ENCODE results near the gene HDAC4.

- TF ChIP-seq CTCF (IDR thresholded peaks at IDR 0.05) (no peak), SIN3A (IDR thresholded peaks at IDR 0.05; ENCODE audit: borderline replicate concordance, insufficient read depth, low read depth, low read length) (no peak)
- TF ChIP-seq, protein P1, sequence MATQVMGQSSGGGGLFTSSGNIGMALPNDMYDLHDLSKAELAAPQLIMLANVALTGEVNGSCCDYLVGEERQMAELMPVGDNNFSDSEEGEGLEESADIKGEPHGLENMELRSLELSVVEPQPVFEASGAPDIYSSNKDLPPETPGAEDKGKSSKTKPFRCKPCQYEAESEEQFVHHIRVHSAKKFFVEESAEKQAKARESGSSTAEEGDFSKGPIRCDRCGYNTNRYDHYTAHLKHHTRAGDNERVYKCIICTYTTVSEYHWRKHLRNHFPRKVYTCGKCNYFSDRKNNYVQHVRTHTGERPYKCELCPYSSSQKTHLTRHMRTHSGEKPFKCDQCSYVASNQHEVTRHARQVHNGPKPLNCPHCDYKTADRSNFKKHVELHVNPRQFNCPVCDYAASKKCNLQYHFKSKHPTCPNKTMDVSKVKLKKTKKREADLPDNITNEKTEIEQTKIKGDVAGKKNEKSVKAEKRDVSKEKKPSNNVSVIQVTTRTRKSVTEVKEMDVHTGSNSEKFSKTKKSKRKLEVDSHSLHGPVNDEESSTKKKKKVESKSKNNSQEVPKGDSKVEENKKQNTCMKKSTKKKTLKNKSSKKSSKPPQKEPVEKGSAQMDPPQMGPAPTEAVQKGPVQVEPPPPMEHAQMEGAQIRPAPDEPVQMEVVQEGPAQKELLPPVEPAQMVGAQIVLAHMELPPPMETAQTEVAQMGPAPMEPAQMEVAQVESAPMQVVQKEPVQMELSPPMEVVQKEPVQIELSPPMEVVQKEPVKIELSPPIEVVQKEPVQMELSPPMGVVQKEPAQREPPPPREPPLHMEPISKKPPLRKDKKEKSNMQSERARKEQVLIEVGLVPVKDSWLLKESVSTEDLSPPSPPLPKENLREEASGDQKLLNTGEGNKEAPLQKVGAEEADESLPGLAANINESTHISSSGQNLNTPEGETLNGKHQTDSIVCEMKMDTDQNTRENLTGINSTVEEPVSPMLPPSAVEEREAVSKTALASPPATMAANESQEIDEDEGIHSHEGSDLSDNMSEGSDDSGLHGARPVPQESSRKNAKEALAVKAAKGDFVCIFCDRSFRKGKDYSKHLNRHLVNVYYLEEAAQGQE (IDR thresholded peaks at IDR 0.05; ENCODE audit: insufficient read depth in 1 of 2, low read depth in 2 of 2, low read length in 1 of 2): no peak
Observed at GRCh38 chr2:239305771-239306170, 95.0 kb downstream of the HDAC4 start.
